ENCODE data around the gene TMEM171.

The TMEM171 gene, protein sequence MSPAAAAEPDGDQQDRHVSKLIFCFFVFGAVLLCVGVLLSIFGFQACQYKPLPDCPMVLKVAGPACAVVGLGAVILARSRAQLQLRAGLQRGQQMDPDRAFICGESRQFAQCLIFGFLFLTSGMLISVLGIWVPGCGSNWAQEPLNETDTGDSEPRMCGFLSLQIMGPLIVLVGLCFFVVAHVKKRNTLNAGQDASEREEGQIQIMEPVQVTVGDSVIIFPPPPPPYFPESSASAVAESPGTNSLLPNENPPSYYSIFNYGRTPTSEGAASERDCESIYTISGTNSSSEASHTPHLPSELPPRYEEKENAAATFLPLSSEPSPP

DNA sequence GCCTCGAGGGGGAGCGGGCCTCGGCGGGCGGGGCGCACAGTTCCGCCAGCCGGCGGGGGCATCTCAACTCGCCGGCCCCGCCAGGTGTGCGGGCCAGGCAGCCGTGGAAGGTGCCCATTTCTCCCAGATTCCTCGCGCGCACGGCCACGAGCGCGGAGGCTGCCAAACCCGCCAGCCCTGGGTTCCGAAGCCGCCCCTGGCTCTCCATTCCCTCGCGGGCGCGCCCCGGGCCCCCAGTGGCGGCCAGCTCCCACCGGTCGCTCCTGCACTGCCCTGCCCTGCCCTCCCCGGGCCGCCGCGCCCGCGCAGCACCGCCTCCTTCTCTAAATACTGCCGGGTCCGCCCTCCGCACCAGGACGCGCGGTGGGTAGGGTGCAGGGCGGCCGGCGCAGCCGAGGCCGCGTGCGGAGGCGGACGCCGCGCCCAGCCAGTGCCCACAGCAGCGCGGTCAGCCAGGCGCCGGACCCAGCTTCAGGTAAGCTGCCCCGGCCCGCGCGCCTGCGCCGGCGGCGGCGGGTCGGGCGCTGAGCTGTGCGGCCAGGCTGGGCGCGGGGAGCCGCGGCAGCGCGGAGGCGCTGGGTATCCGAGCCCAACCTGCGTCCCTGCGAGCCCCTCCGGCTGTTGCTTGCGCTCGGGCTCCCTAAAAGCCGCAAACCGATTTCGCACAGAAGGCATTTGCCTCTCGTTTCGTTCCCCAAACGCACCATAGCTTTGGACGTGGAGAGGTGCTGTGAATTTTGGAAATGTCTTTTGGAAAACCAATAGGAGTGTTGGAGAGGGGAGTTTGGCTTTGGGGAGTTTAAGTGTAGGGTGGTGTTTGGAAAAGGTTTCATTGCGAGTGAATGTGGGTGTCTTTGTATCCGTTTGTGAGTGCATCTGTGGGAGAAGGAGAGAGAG, at the start of gene TMEM171:
Gene TMEM171, plus strand, starts transcription at position 354 of the 897 bp plus-strand sequence. CDS start 2,799 bp downstream, outside the sequence.
- no peak for DNase-seq

DNA sequence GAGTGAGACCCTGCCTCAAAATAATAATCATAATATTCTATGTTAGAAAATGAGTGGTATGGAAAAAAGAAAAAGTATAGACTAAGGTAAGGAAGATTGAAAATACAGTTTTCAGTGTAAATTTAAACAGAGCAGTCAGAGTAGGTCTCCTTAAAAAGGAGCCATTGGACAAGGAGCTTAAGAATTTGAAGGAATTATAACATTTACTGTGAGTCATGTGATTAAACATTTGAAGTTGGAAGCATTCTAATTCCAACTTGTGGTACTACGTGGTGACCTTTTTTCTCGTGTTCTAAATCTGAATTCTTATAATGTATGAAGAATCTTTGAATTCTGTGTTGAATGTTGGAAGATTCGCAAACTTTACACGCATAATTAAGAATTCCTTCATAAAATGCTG, 39.3 kb upstream of the TMEM171 start:
- no peak for DNase-seq

DNA sequence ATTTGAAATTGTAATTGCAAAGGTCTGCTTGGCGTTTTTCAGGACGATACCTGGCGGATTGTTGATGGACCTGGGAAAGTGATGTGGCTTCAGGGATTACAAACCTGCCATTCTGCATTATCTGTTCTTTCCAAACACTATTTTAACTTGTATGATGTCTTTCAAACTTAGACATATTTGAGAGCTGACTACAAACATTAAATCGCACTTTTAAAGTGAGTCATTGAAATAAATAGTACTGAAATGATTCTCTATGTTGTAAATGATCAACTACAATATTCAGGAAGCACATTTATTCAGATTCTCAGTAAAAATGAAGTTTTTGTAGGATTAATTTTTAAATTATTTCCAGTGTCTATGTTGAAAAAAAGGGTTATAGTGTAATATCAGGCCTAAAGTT, 32.3 kb upstream of the TMEM171 start:
- DNase-seq: no peak

DNA sequence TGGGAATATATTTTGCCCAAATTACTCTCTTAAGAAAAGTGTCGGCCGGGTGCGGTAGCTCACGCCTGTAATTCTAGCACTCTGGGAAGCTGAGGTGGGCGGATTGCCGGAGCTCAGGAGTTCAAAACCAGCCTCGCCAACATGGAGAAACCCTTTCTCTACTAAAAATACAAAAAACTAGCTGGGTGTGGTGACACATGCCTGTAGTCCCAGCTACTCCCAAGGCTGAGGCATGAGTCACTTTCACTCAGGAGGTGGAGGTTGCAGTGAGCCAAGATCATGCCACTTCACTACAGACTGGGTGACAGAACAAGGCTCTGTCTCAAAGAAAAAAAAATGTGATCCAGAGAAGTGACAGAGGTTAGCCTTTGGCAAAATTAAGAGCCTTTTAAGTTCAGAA, 26.4 kb upstream of the TMEM171 start:
- DNase-seq: no peak

DNA sequence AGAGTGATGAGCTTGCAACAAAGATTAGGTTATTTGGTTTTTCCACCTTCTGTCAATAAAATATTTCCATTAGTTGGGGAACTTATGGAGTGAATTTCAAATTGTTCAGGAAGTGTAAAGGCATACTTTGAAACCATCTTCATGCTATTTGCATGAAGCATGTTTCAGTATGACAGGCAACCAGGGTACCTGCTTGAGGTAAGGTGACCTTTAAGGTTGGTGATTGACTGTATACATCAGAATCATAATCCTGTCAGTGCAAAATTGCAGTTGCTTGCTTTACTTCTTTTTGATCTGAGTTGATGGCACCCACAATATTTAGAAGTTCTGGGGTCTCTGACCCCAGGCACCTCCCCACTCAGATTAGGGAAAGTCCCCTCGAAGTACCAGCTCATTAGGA, 26.0 kb upstream of the TMEM171 start:
- DNase-seq: no peak

DNA sequence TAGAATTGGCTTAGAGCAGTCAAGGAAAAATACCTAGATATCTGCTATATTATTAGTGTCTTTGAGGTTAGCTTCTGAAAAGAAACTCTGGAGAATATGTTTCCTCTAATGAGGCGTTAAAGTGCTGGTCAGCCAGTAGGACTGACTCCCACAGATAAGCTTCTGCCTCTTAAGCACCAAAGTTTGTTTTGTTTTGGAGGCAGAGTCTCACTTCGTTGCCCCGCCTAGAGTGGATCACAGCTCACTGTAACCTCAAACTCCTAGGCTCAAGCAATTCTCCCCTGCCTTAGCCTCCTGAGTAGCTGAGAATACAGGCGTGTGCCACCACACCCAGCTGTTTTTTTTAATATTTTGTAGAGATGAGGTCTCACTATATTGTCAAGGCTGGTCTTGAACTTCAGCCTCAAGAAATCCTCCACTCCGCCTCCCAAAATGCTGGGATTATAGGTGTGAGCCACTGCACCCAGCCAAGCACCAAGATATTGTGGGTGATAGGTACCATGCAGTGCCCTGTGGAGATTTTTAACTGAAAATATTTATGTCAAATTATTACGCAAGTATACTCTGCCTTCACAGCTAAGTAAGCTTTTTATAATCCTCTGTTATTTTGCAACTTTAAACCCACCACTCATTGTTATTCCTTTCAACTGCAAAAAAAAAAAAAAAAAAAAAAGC, 24.7 kb upstream of the TMEM171 start:
- no peak for DNase-seq

DNA sequence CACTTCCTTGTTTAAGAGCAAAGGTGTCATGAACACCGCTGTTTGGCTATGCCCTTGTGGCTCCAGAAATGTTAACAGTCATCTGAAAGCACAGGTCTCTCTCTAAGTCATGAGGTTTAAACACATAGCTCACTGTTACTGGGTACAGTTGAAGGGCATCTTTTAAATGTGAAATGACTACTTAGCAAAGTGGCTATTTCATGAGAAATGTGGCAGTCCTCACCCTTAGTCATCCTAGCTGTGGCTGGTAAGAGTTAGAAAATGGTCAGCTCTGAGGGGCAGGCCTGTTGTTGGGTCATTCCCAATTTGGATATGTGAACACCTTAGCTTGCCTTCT, 24.2 kb upstream of the TMEM171 start:
- DNase-seq: no peak

DNA sequence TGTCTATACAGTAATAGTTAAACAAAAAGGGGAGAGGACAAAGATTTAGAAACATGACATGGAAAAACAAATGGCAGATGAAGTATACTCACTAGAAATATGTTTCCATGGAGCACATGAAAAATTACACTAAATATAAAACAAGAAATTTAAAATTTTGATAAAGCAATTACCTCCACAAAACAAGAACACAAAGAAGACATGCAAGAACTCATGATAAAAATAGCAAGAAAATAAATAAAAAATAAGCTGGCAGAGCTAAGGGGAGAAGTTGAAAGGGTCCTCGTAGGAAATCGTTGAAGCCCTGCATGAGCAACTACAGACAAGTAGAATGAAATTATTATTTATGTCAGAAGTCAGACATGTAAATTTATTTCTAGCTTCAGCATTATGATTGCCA, 22.6 kb upstream of the TMEM171 start:
- DNase-seq: no peak

DNA sequence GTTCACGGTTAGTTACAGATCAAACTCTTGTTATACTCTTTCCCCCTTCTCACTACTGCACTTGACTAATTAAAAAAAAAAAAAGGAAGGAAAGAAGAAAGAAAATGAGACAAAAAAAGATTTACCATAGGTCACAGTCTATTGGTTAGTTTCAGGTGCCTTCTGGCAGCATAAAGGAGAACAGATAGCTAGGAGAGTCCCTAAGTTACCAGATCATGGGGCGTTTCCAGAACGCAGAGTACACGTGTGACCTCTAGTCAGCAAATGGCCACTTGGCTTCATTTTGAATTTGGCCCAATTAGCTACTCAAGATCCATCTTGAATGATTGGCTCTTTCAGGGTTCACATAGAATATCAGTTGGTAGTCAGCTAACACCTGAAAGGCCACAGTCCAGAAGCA, 20.3 kb upstream of the TMEM171 start:
- DNase-seq: no peak

DNA sequence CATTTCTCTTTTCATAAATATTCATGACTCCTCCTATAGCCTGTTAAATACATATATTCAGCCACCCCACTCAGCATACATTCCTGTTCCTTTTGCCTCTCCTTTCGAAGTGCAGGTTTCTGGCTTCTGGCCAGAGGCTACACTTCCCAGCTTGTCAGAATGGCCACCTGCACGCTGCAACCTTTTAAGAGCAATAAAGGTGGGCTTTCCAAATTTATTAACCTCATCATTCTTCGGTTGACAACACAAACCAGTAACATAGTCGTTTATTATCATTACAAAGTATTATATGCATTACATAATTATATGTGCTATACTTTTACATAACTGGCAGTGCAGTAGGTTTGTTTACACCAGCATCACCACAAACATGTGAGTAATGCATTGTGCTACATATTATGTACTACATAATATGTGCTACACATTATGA, 16.5 kb upstream of the TMEM171 start:
- DNase-seq: no peak

DNA sequence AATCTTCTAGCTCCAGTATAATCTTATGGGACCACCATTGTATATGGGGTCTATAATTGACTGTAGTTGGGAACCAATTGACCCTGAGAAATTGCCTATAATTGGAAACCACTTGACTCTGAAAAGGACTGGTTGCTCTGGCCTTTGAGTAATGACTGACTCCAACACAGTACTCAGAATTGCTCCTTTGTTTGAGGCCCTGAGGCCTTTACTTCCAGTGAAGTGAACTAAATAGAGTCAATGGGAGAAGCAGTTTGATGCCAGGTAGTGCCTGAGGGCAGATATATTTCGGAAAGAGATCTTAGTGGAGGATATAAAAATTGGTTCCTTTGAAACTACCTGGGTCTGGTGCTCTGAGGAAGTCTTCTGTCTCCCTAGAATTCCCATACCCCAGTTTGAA, 16.0 kb upstream of the TMEM171 start:
- no peak for DNase-seq

DNA sequence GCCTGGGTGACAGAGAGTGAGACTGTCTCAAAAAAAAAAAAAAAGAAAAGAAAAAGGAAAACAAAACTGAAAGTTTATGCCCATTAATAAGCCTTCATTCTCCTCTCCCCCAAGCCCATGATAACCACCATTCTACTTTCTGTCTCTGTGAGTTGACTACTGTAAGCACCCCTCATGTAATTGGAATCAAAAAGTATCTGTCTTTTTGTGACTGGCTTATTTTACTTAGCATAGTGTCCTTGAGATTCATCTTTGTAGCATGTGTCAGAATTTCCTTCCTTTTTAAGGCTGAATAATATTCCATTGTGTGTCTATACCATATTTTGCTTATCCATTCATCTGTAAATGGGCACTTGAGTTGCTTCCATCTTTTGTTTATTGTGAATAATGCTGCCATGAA, 14.0 kb upstream of the TMEM171 start:
- DNase-seq: no peak

DNA sequence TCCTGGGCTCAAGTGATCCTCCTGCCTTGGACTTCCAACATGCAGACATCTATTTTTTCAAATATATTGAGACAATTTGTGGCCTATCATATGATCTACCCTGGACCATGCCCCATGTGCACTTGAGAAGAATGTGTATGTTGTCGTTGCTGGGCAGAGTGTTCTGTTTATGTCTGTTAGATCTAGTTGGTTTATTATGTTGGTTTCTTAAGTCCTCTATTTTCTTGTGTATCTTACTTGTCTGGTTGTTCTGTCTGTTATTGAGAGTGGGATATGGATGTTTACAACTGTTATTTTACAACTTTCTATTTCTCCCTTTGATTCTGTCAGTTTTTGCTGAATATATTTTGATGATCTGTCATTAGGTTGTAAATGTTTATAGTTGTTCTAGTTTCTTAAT, 10.2 kb upstream of the TMEM171 start:
- DNase-seq: no peak

DNA sequence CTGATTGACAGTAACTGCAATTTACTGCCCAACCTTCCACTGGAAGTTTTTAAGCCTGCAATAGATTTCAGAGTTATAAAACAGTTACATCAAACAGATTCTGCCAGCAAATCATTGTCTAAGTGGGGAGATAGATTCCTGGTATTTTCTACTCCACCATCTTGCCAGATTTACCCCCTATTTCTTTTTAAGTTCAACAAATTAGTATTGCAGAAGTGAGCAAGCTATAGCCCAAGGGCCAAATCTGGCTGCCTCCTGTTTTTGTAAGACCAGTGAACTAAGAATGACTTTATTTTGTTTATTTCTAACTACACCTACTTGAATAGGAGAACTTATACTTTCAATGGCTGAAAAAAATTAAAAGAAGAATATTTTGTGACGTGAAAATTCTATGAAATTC, 8.8 kb upstream of the TMEM171 start:
- DNase-seq: no peak

DNA sequence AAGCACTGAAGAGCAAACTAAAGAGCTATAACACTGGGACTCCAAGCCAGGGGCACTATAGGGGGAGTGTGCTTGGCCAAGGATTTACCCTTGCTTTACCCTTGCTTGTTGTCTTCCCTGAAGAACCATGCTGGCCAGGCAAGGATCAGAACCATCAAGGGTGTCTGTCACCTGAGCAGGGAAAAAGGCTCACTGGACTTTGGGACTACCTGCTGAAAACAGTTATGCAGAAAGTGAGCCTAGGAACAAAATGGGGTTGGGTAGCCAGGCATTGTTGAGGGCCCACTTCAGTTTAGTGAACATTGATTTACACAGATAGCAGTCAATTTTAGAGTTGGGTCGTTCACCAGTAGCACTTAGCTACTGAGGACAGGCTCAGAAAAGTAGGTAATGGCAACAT, 8.0 kb upstream of the TMEM171 start:
- DNase-seq: no peak

DNA sequence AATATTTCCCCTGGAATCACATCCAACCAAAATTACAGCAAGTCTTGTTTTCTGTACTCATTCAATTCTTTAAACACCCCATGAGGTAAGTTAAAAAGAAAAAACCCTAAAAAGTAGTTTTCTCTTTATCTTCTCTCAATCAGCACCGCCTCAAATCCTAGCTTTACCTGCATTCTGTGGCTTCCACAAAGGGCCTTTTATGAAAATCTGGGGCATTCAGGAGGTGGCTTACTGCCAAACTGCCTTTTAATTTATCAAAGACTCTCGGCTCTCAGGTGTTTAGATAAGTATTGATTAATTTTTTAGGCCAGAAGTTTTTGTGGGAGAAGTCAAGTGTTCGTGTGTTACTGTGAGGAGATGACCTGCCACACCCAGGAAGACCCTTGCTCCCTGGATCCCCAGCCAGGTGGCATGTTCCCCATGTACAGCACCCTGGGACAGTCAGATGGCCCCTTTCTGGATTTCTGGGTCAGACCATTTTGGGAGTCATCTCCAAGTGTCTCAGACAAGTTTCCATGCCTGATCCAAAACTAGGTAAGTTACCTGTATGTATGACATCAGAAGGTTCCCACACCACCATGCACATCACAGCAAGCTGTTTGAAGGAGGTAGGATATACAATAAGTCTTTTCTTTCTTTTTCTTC, 6.2 kb upstream of the TMEM171 start:
- DNase-seq: no peak

DNA sequence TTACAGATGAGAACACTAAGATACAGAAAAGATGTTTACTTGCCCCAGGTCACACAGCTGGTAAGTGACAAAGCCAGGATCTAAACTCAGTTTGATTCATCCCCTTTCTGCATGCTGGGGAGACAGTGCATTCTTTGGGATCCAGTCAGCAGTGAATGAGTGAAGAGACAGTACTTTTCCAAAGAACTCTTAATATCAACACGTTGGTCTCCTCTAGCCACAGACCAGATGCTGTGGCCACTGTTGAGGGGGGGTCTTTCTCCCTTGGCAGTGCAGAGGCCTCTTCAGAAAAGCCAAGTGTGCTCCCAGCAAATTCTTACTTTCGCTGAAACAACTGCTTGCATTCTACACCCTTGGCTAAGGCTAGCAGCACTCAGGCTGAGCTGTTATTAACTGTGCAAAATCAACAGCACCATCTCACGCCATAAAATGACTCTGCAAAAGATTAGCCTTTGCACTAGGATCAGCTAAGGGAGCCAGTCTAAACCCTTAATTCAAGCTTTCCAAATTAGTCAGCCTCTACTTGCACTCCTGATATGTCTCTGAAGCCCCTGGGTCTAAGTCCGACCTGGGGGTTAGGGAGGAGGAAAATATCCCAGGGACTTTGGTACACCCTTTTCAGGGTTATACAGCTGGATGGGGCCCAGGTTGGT, 4.8 kb upstream of the TMEM171 start:
- no peak for DNase-seq

DNA sequence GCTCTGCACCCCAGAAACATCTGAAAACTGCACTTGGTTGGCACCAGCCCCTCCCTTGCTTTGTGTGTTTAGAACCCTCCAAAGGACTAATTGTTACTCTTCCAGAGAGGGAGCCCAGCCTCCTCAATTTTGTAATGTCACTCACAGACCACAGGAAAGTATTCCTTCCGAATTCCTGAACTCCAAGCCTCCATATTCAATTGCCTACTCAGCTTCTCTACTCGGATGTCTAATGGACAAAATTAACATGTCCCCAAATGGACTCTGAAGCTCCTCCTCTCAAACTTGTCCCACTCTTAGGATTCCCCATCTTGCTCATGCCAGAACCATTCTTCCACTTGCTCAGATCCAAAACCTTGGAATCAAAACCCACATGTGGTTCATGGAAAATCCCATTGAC, 3.9 kb upstream of the TMEM171 start:
- DNase-seq: no peak

DNA sequence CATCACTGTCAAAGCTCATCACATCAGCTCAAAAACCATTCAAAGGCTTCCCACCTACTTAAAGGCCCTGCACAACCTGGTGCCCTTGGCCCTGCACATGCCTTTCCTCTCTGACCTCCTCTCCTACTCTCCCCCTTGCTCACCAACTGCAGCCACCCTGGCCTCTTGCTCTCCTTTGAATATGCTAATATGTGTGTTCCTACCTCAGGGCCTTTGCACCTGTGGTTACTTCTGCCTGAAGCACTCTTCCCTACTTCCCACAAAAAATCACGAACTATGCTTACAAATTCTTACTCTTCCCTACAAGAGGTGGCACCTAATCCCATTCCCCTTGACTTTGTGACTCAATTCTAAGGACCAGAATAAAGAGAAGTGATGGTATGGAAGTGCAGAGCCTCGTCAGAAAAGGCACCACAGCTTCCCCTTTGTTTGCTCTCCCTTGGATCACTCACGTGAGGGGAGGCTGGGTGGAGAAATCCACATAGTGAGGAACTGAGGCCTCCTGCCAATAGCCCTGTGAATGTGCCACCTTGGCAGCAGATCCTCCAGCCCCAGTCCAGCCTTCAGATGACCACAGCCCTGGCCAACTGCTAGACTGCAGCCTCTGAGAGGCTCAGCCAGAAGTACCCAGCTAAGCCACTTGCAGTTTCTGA, 3.2 kb upstream of the TMEM171 start:
- no peak for DNase-seq

DNA sequence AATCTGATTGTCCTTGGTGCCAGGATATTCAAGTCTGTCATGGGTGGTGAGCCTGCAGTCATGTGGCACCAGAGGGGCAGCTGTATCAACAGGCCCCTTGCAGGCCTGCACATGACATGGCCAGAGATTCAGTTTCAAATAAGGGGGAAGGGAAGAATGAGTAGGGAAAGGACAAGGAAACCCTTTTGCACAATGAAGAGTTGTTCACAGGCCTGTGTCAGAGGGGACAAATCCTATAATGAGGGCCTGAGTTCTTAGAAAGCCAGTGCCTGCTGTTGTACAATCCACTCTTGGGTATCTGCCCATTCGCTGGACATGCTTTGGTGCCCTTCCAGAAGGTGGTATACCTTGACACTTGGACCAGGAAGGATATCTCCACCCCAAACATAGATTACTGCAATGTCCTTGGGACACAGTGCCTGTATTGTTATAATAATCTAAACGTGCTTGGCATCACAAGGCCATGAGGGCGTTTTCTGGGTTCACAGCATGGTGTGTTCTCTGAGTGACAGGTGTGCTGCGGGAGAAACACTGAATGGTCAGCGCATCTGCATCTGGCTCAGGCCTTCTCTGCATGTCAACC, 1.9 kb upstream of the TMEM171 start:
- no peak for DNase-seq

DNA sequence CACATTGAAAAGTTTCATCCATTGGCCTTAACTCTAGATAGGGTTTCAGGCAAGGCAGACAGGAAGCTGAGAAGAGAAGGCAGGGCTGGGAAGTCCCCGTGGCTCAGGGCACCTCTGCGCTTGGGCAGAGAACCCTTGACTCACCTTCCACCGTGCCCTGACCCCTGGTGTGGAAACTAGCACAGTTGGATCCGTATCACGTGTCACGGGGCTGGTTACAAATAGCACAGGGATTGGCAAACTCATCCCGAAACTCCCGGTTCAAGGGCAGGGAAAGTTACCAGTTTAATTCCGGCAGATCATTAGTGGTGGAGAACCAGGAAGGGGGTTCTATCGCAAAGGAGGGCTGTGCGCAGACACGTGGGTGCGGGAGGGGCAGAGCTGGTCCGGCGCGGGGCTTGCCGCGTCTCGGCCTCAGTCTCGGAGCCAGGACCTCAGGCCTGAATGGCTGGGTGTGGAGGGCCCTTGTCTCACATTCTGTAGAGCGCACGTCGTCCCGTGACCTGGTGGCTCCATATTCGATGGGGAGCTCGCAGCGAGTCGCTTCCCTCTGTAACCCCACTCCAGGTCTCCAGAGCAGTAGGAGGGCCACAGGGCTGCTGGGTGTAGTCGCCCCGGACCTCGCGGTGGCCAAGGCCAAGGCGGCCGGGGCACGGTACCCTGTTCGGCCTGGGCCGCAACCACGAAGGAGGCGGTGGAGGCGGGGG, 771 bp upstream of the TMEM171 start:
- DNase-seq: no peak
